Sigmoid colon (tissue), 4 donors: ENCODE results near the gene PUS1.
A peak's percentile ranks its signal among the peaks of the same experiment; 100 is the strongest.

Experiments used
- POLR2A ChIP-seq, 2 donors: fragments of 450-650 bp; IDR thresholded peaks; one replicate each; pipeline ENCODE4 v1.6.1; 2016; ENCODE audit warnings: antibody characterized with exemption in 2 of 2, mild to moderate bottlenecking in 2 of 2, moderate library complexity in 2 of 2
- POLR2AphosphoS5 ChIP-seq, 4 donors: sonication (generic); formaldehyde crosslinking; IDR thresholded peaks; one replicate each; pipeline ENCODE4 v1.6.1; 2017; ENCODE audit warnings: antibody characterized with exemption in 4 of 4
- TF ChIP-seq, protein P1 (sequence below), 4 experiments: fragments of 450-650 bp in 3 of 4; fragments of 200-600 bp in 1 of 4; IDR thresholded peaks; one replicate each; pipeline ENCODE4 v1.5.1; 2016 to 2019; ENCODE audit warnings: antibody characterized with exemption in 4 of 4, mild to moderate bottlenecking in 3 of 4, moderate library complexity in 2 of 4

DNA sequence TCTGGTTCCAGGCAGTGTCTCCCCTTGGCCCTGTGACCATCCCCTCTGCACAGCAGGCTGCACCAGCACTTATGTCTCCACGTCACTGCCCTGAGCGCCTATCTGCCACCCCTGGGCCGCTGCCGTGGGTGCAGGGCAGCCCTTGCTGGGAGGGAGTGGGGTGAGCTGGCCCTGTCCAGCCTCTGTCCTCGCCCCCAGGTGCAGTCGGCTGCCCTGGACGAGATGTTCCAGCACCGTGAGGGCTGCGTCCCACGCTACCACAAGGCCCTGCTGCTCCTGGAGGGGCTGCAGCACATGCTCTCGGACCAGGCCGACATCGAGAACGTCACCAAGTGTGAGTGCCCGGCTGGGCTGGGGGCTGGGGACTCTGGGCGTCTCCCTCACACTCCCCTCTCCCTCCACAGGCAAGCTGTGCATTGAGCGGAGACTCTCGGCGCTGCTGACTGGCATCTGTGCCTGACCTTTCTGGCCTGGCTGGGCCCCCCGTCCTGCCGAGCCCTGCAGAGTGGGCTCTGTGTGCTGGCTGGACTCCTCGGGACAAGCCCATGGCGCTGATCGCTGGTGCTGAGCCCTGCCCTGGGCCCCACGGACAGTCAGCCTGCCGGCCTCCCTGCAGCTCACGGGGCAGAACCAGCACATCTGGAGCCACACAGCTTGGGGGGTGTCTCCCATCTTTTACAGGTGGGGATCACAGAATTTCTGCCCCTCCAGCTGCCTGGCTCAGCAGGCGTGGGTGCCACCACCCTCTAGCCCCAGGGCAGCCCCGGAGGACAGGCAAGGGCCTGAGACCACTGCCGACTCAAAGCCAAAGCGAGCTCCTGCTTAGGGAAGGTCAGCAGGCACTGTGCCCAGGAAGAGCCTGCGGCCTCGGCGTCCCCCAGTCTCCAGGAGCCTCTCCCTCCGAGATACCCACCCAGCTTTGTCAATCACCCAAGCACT, 7.9 kb upstream of the PUS1 start:
- TF ChIP-seq, protein P1, sequence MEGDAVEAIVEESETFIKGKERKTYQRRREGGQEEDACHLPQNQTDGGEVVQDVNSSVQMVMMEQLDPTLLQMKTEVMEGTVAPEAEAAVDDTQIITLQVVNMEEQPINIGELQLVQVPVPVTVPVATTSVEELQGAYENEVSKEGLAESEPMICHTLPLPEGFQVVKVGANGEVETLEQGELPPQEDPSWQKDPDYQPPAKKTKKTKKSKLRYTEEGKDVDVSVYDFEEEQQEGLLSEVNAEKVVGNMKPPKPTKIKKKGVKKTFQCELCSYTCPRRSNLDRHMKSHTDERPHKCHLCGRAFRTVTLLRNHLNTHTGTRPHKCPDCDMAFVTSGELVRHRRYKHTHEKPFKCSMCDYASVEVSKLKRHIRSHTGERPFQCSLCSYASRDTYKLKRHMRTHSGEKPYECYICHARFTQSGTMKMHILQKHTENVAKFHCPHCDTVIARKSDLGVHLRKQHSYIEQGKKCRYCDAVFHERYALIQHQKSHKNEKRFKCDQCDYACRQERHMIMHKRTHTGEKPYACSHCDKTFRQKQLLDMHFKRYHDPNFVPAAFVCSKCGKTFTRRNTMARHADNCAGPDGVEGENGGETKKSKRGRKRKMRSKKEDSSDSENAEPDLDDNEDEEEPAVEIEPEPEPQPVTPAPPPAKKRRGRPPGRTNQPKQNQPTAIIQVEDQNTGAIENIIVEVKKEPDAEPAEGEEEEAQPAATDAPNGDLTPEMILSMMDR (IDR thresholded peaks at IDR 0.05), result no peak
- TF ChIP-seq POLR2A (IDR thresholded peaks at IDR 0.05) (no peak), POLR2AphosphoS5 (IDR thresholded peaks at IDR 0.05) (peak in 1 of 4 donors; percentile 11)
